Measurements from ENCODE around the gene CNTLN. TPM values are rescaled to one million over a fixed set of nuclear protein-coding genes. Genes with fewer than 3 reads are reported as not detected.
"Not testable (repeated sequence)": the region's sequence is repeated elsewhere in the genome, so short reads cannot be mapped to it uniquely, and the experiment has no call there.

Gene CNTLN
- total and polyA plus RNA-seq, 5 donors from 2014 or later, result 0.09 to 0.52 (median 0.19) TPM; not detected in 1

- Histone ChIP-seq H3K27ac (ENCODE audit: insufficient read depth, low read length, poor library complexity, severe bottlenecking) (no peak overlapping the region), H3K4me1 (ENCODE audit: control insufficient read depth, insufficient read depth, low read length, poor library complexity, severe bottlenecking) (no peaks in the 10 kb centered on the region), H3K9me3 (ENCODE audit: control insufficient read depth in 2 of 2, low read length in 2 of 2) (no peaks in the 10 kb centered on the region), H3K36me3 (ENCODE audit: control insufficient read depth, insufficient read depth, low read length) (no peaks in the 10 kb centered on the region), H3K4me3 (ENCODE audit: low read depth, low read length) (no peak overlapping the region), H3K27me3 (ENCODE audit: control insufficient read depth, insufficient read depth, low read length) (no peaks in the 10 kb centered on the region)
- H3K36me3 Mint-ChIP-seq, result no peaks in the 10 kb centered on the region
- no peak overlapping the region for H3K4me3 Mint-ChIP-seq
- ATAC-seq (ENCODE audit: low read depth in 2 of 2) (no peak), DNase-seq (no peak)
- peaks cover 0 to 6% (median 3%) of the 10 kb centered on the region in 7 donors for H3K9me3 Mint-ChIP-seq
- H3K27ac Mint-ChIP-seq, result no peak overlapping the region
- no peaks in the 10 kb centered on the region for H3K4me1 Mint-ChIP-seq
- no peaks in the 10 kb centered on the region for H3K27me3 Mint-ChIP-seq
Observed at GRCh38 chr9:17225407-17225806, 90.6 kb downstream of the CNTLN start.

DNA sequence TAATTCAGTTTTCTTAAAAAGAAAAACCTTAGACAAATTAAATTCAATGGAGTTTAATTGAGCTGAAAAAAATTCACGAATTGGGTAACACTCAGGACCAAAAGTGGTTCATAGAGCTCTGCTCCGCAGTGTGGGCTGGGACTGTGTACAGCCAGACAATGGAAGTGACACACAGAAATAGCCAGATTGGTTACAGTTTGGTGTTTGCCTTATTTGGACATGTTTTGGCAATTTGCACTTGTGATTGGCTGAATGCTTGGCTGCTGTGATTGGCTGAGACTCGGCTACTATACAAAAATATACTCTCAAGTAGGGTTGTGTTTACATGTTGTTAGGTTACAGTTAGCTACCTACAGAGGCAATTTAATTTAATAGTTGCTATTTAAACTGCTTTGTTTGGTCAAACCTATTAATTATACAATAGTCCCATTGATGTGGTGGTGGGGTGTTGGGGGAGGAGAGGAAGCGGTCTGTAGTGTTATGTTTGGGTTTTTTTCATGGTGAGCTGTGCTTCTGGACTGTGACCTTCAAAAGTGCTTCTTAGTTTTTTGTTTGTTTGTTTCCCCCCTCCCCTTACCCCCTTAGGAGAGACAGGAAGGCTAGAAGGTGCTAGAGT lies 95.2 kb downstream of the CNTLN start:
- no peaks in the 10 kb centered on the region for H3K27me3 ChIP-seq (ENCODE audit: control insufficient read depth, insufficient read depth, low read length)
- H3K4me1 ChIP-seq (ENCODE audit: control insufficient read depth, insufficient read depth, low read length, poor library complexity, severe bottlenecking), result no peaks in the 10 kb centered on the region
- H3K9me3 ChIP-seq (ENCODE audit: control insufficient read depth in 2 of 2, low read length in 2 of 2), result no peaks in the 10 kb centered on the region
- Mint-ChIP-seq H3K27ac (no peak overlapping the region), H3K36me3 (no peaks in the 10 kb centered on the region), H3K4me3 (no peak overlapping the region), H3K9me3 (peaks cover 0 to 6% (median 1%) of the 10 kb centered on the region in 7 donors), H3K4me1 (peaks cover 0 to 2% (median 0%) of the 10 kb centered on the region in 4 donors), H3K27me3 (no peaks in the 10 kb centered on the region)
- no peak overlapping the region for H3K27ac ChIP-seq (ENCODE audit: insufficient read depth, low read length, poor library complexity, severe bottlenecking)
- ATAC-seq (ENCODE audit: low read depth in 2 of 2) (no peak), DNase-seq (no peak)
- no peak overlapping the region for H3K4me3 ChIP-seq (ENCODE audit: low read depth, low read length)
- no peaks in the 10 kb centered on the region for H3K36me3 ChIP-seq (ENCODE audit: control insufficient read depth, insufficient read depth, low read length)

DNA sequence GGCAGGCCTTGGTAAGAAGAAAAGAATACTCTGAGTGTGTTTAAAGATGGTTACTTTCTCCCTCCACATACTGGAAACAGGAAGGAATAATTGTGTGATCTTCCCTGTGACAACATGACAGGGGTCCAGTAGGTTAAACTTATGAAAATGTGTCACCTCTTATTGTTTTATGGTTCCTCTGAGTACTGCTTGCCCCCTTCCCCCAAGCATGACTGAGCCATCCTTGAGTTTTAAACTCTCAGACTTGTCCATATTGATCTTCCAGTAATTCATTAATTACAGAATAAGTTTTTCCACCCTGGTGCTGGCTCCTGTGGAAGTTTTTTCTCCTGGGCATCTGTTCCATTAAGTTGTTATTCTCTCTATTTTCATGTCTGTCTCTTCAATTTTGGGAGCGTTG lies 95.8 kb downstream of the CNTLN start:
- DNase-seq, result no peak
- Mint-ChIP-seq H3K9me3 (peaks cover 0 to 6% (median 1%) of the 10 kb centered on the region in 7 donors), H3K4me3 (no peak overlapping the region), H3K36me3 (no peaks in the 10 kb centered on the region), H3K4me1 (peaks cover 0 to 2% (median 0%) of the 10 kb centered on the region in 4 donors), H3K27ac (no peak overlapping the region), H3K27me3 (no peaks in the 10 kb centered on the region)
- Histone ChIP-seq H3K36me3 (ENCODE audit: control insufficient read depth, insufficient read depth, low read length) (no peaks in the 10 kb centered on the region), H3K4me1 (ENCODE audit: control insufficient read depth, insufficient read depth, low read length, poor library complexity, severe bottlenecking) (no peaks in the 10 kb centered on the region), H3K27me3 (ENCODE audit: control insufficient read depth, insufficient read depth, low read length) (no peaks in the 10 kb centered on the region), H3K9me3 (ENCODE audit: control insufficient read depth in 2 of 2, low read length in 2 of 2) (no peaks in the 10 kb centered on the region), H3K4me3 (ENCODE audit: low read depth, low read length) (no peak overlapping the region), H3K27ac (ENCODE audit: insufficient read depth, low read length, poor library complexity, severe bottlenecking) (no peak overlapping the region)
- ATAC-seq (ENCODE audit: low read depth in 2 of 2), result no peak

GRCh38 chr9:17236147-17236546 lies 101.3 kb downstream of the CNTLN start:
- Mint-ChIP-seq H3K36me3 (no peaks in the 10 kb centered on the region), H3K4me1 (peaks cover 0 to 2% (median 0%) of the 10 kb centered on the region in 4 donors)

GRCh38 chr9:17246770-17247169 lies 111.9 kb downstream of the CNTLN start:
- DNase-seq (no peak), ATAC-seq (ENCODE audit: low read depth in 2 of 2) (no peak)
- Mint-ChIP-seq H3K4me3 (no peak overlapping the region), H3K4me1 (no peaks in the 10 kb centered on the region), H3K9me3 (peaks cover 4 to 40% (median 12%) of the 10 kb centered on the region in 7 donors), H3K36me3 (no peaks in the 10 kb centered on the region), H3K27ac (no peak overlapping the region), H3K27me3 (no peaks in the 10 kb centered on the region)
- Histone ChIP-seq H3K27me3 (ENCODE audit: control insufficient read depth, insufficient read depth, low read length) (no peaks in the 10 kb centered on the region), H3K9me3 (ENCODE audit: control insufficient read depth in 2 of 2, low read length in 2 of 2) (peaks cover 0 to 7% of the 10 kb centered on the region in 2 experiments), H3K4me3 (ENCODE audit: low read depth, low read length) (no peak overlapping the region), H3K4me1 (ENCODE audit: control insufficient read depth, insufficient read depth, low read length, poor library complexity, severe bottlenecking) (no peaks in the 10 kb centered on the region), H3K36me3 (ENCODE audit: control insufficient read depth, insufficient read depth, low read length) (no peaks in the 10 kb centered on the region), H3K27ac (ENCODE audit: insufficient read depth, low read length, poor library complexity, severe bottlenecking) (no peak overlapping the region)

More at GRCh38 chr9:17236147-17236546, 101.3 kb downstream of the CNTLN start:
- Histone ChIP-seq H3K27me3 (ENCODE audit: control insufficient read depth, insufficient read depth, low read length) (no peaks in the 10 kb centered on the region), H3K36me3 (ENCODE audit: control insufficient read depth, insufficient read depth, low read length) (no peaks in the 10 kb centered on the region), H3K4me1 (ENCODE audit: control insufficient read depth, insufficient read depth, low read length, poor library complexity, severe bottlenecking) (no peaks in the 10 kb centered on the region), H3K4me3 (ENCODE audit: low read depth, low read length) (no peak overlapping the region), H3K27ac (ENCODE audit: insufficient read depth, low read length, poor library complexity, severe bottlenecking) (no peak overlapping the region), H3K9me3 (ENCODE audit: control insufficient read depth in 2 of 2, low read length in 2 of 2) (no peaks in the 10 kb centered on the region)
- ATAC-seq (ENCODE audit: low read depth in 2 of 2), result no peak
- no peak for DNase-seq
- Mint-ChIP-seq H3K27me3 (no peaks in the 10 kb centered on the region), H3K9me3 (peaks cover 0 to 6% (median 5%) of the 10 kb centered on the region in 7 donors), H3K27ac (no peak overlapping the region), H3K4me3 (no peak overlapping the region)

GRCh38 chr9:17251100-17251499 lies 116.3 kb downstream of the CNTLN start:
- Histone ChIP-seq H3K27me3 (ENCODE audit: control insufficient read depth, insufficient read depth, low read length) (no peaks in the 10 kb centered on the region), H3K9me3 (ENCODE audit: control insufficient read depth in 2 of 2, low read length in 2 of 2) (peaks cover 5 to 12% of the 10 kb centered on the region in 2 experiments), H3K36me3 (ENCODE audit: control insufficient read depth, insufficient read depth, low read length) (no peaks in the 10 kb centered on the region), H3K27ac (ENCODE audit: insufficient read depth, low read length, poor library complexity, severe bottlenecking) (no peak overlapping the region), H3K4me3 (ENCODE audit: low read depth, low read length) (no peak overlapping the region), H3K4me1 (ENCODE audit: control insufficient read depth, insufficient read depth, low read length, poor library complexity, severe bottlenecking) (no peaks in the 10 kb centered on the region)
- Mint-ChIP-seq H3K4me3 (no peak overlapping the region), H3K4me1 (no peaks in the 10 kb centered on the region), H3K27me3 (no peaks in the 10 kb centered on the region), H3K36me3 (no peaks in the 10 kb centered on the region), H3K9me3 (peaks cover 4 to 62% (median 19%) of the 10 kb centered on the region in 7 donors), H3K27ac (no peak overlapping the region)
- ATAC-seq (ENCODE audit: low read depth in 2 of 2), result no peak
- DNase-seq, result no peak

- not testable (repeated sequence) for H3K4me1 Mint-ChIP-seq; H3K4me3 Mint-ChIP-seq; H3K27ac Mint-ChIP-seq; H3K4me1 ChIP-seq (ENCODE audit: control insufficient read depth, insufficient read depth, low read length, poor library complexity, severe bottlenecking); DNase-seq; H3K27me3 Mint-ChIP-seq; H3K36me3 Mint-ChIP-seq; H3K27me3 ChIP-seq (ENCODE audit: control insufficient read depth, insufficient read depth, low read length); H3K4me3 ChIP-seq (ENCODE audit: low read depth, low read length); H3K9me3 ChIP-seq (ENCODE audit: control insufficient read depth in 2 of 2, low read length in 2 of 2); H3K27ac ChIP-seq (ENCODE audit: insufficient read depth, low read length, poor library complexity, severe bottlenecking); H3K36me3 ChIP-seq (ENCODE audit: control insufficient read depth, insufficient read depth, low read length); ATAC-seq (ENCODE audit: low read depth in 2 of 2)
- peaks cover 0 to 26% (median 5%) of the 10 kb centered on the region in 7 donors for H3K9me3 Mint-ChIP-seq
Observed at GRCh38 chr9:17268531-17269188, 133.8 kb downstream of the CNTLN start.

GRCh38 chr9:17269799-17270198 lies 135.0 kb downstream of the CNTLN start:
- Histone ChIP-seq H3K4me1 (ENCODE audit: control insufficient read depth, insufficient read depth, low read length, poor library complexity, severe bottlenecking) (no peaks in the 10 kb centered on the region), H3K9me3 (ENCODE audit: control insufficient read depth in 2 of 2, low read length in 2 of 2) (peaks cover 0 to 2% of the 10 kb centered on the region in 2 experiments), H3K36me3 (ENCODE audit: control insufficient read depth, insufficient read depth, low read length) (no peaks in the 10 kb centered on the region), H3K27me3 (ENCODE audit: control insufficient read depth, insufficient read depth, low read length) (no peaks in the 10 kb centered on the region), H3K27ac (ENCODE audit: insufficient read depth, low read length, poor library complexity, severe bottlenecking) (no peak overlapping the region), H3K4me3 (ENCODE audit: low read depth, low read length) (no peak overlapping the region)
- DNase-seq, result no peak
- Mint-ChIP-seq H3K9me3 (peaks cover 0 to 26% (median 5%) of the 10 kb centered on the region in 7 donors), H3K36me3 (no peaks in the 10 kb centered on the region), H3K4me3 (no peak overlapping the region), H3K27ac (no peak overlapping the region), H3K27me3 (no peaks in the 10 kb centered on the region), H3K4me1 (peaks cover 0 to 4% (median 0%) of the 10 kb centered on the region in 4 donors)
- ATAC-seq (ENCODE audit: low read depth in 2 of 2), result no peak

Measured in CD4-positive, CD25-positive, alpha-beta regulatory T cell (primary cell).